ENCODE data around the gene DTNB.
"Not testable (repeated sequence)": the region's sequence is repeated elsewhere in the genome, so short reads cannot be mapped to it uniquely, and the experiment has no call there.

The DTNB gene

GRCh38 chr2:25411281-25411680 is 262.1 kb downstream of the DTNB start:
- no peak for DNase-seq

GRCh38 chr2:25410370-25410769 is 263.0 kb downstream of the DTNB start:
- DNase-seq = no peak

GRCh38 chr2:25409468-25409867 is 263.9 kb downstream of the DTNB start:
- DNase-seq = no peak

DNA sequence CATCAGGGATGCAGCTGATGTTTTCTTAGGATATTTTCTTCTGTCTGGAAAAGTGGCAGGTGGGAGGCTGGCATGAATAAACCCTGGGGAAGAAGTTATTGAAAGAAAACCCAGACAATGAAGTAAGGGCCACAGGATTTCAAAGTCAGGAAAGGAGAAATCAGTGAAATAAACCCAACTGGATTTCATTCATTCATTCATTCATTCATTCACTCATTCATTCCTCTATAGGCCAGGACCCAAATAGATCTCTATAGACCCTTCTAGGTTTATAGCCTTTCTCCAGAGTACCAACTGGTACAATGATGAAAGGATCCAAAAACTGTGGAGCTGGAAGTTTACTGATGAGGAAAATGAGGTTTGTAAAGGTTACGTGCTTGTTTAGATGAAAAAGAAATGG is 264.3 kb downstream of the DTNB start:
- no peak for DNase-seq

DNA sequence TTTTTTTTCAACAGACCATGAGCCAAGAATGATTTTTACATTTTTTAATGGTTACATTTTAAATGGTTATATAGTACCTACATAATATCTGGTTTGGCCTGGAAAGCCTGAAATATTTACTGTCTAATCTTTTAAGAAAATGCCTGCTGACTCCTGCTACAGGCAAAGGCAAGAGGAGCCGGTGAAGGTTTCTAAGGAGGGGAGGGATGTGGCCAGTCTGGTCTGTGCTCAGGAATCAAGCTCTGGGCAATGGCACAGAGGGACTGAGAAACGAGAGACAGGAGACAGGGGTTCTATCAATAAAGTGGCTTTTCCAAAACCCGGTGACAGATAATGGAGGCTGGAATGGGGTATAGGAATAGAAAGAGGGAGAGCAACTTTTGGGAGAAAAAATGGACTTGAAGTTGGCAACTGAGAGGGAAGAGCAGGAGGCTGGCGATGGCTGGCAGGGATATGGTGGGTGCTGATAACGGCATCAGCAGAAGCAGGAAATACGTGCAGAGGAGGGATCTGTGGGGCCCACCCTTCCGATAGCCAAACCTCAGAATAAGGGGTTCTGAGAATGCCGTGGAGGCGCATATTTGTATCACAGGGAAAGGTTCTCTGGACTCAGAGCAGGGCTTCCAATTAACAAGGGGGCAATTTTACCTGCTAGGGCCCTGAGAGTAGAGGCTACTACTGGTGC is 267.6 kb downstream of the DTNB start:
- no peak for DNase-seq

GRCh38 chr2:25403120-25403760 is 270.1 kb downstream of the DTNB start:
- DNase-seq = not testable (repeated sequence)

- DNase-seq = no peak
These were observed 270.9 kb downstream of the DTNB start for GRCh38 chr2:25402477-25402876.

- DNase-seq = peak; percentile 87
These were observed 271.9 kb downstream of the DTNB start for GRCh38 chr2:25401307-25402026.

DNA sequence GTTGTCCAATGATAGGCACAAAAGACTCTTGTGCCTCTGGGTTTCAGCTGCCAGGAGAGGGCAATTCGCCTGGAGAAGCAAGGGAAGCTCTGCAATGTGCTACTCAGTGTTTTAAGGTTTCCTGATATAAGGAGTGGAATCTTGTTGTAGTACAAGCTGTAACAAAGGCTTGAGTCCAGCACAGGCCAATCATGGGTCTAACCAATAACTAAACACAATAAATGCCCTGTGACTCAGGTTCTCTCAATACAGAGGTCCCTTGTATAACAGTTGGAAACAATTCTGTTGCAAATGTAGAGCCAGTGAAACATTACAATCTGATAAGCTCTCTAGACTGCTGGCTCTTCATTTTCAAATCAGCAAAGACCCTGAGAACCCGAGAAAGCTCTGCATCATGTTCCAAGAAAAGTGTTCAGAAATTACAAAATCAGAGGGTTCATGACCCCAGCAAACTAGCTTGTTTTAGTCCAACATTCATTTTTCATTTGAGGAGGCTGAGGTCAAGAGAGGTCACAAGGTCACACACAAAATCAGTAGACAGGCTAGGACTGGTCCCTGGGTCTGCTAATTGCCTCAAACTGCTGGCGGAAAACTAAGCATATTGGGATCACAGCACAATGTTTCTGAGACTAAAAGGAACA is 272.7 kb downstream of the DTNB start:
- peak; percentile 84 for DNase-seq

DNA sequence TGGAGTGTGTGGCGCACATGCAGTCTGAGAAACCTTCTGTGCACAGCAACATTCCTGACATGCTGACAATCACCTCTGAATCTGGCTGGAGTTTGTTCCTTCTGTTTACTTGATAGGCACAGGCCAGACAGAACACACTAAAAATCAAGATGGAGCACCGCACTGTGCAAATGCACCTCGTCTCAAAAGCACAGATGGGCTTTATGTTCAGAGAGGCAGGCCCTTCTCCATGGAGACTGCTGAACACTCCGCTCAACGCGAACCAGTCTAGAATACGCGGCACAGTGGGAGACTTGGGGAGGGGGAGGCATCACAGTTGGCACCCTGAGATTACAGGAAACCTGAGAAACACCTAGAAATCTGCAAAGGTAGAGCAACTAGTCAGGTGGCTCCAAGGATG is 273.2 kb downstream of the DTNB start:
- DNase-seq = peak; percentile 84

GRCh38 chr2:25398534-25398933 is 274.8 kb downstream of the DTNB start:
- no peak for DNase-seq

DNA sequence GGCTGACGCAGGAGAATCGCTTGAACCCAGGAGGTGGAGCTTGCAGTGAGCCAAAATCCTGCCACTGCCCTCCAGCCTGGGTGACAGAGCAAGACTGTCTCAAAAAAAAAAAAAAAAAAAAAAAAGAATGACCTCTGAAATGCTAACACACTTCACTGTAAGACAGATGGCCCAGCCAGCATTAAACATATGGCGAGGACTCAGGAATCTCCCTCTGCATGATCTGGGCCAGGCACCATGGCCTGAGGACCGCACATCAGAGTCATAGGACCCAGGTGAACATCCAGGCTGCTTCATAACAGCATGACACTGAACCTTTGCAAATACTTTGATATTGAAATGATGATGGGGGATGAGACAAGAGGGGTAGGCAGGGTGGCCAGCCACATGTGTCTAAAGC is 275.6 kb downstream of the DTNB start:
- DNase-seq = peak; percentile 61

DNA sequence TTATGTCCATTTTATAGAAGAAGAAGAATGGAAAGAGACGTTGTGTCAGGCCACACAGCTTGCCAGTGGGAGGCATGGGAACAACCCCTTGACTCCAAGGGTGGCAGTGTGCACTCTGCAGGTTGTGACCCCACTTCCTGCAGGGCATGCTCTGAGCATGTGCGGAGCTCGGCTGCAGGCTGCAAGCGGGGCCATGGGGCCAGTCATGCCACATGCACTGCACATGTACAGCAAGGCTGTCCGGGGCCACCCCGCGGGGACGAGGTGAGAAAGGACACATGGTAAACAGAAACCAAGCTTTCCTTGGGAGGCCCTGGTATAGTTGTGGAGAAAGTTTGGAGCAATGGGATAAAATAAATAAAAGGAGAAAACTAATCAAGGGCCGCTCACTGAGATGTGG is 284.2 kb downstream of the DTNB start:
- DNase-seq = no peak

DNA sequence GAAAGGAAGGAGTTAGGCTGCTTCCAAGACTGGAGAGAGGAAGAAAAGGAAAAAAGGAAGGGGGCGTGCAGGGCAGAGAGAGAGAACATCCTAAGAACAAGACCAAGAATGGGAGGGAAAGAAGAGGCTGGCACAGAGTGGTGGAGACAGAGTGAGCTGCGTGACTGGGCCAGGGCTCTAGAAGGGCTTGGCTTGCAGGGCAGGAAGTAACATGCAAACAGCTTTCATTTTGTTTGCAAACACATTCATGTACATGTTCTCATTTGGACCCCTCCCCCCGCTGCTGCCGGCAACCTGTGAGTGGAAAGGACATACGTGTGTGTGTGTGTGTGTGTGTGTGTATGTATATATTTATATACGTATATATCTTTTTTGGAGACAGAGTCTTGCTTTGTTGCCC is 284.9 kb downstream of the DTNB start:
- DNase-seq = no peak

GRCh38 chr2:25387876-25388449 is 285.4 kb downstream of the DTNB start:
- DNase-seq = no peak

DNA sequence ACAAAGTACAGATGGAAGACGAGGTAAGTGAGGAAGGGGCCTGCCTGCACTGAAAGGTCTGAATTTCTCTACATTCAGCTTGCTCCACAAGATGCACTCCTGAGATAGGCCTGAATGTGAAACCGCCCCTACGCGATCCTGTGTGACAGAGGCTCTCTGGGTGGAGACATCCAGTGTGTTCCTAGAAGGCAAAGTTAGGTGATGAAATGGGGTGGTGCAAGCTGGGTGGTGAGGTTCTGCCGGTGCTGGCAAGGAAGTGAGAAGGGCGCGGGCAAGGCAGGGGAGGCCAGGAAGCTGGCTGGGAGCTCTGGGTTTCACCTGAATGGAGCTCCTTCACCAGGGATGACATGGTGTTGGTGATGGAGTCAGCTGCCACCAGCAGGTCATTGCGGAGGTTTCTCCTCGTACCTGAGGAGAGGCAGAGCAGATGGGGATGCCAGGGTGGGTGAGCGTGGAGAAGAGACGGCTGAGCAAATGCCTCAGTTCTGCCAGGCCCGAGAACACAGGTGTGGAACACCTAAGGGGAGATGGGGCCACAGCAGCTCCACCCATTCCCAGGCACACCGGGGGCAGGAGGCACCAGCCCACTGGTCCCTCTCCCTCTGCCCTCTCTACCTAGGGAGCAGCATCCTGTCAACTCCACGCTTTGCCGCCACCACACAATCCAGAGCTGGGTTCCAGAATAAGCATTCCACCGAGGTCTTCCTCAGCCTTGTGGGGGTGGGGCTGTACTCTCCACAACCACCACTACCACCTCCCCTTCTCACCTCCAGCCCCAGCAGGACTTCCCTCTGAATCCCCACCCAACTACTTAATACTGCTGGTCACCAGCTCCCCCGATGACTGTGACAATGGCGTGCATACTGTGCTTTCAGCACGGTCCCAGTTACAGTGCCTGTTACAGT is 286.2 kb downstream of the DTNB start:
- DNase-seq = no peak

GRCh38 chr2:25385910-25386309 is 287.5 kb downstream of the DTNB start:
- DNase-seq = no peak

GRCh38 chr2:25383806-25384205 is 289.6 kb downstream of the DTNB start:
- no peak for DNase-seq

GRCh38 chr2:25381502-25381901 is 291.9 kb downstream of the DTNB start:
- DNase-seq = no peak

GRCh38 chr2:25380586-25381375 is 292.6 kb downstream of the DTNB start:
- DNase-seq = no peak

- DNase-seq = no peak
These were observed 293.4 kb downstream of the DTNB start for GRCh38 chr2:25380023-25380422.

Measured in NCI-H1694 treated with DMSO at 0.1 percent for 48 hours (cell line).